Hepatic stellate cell (primary cell): ENCODE measurements around the gene BEGAIN.

ENCODE experiments used
- DNase-seq: peaks from one replicate; pipeline ENCODE4 v3.0.0; 2011; ENCODE audit warnings: low spot score

The BEGAIN gene

DNA sequence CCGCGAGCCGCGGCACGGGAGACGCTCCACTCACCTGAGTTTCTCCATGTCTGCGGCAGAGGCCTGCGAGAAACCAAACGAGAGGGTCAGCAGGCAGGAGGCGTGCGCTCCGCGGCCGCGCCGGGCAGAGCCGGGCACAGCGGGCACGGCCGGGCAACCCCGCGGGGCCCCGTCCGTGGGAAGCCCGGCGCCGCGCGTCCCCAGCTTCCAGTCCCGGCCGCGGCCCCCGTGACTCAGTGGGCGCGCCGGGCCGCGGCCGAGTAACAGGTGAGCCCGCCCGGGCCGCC lies 19.4 kb downstream of the BEGAIN start:
- DNase-seq: no peak

DNA sequence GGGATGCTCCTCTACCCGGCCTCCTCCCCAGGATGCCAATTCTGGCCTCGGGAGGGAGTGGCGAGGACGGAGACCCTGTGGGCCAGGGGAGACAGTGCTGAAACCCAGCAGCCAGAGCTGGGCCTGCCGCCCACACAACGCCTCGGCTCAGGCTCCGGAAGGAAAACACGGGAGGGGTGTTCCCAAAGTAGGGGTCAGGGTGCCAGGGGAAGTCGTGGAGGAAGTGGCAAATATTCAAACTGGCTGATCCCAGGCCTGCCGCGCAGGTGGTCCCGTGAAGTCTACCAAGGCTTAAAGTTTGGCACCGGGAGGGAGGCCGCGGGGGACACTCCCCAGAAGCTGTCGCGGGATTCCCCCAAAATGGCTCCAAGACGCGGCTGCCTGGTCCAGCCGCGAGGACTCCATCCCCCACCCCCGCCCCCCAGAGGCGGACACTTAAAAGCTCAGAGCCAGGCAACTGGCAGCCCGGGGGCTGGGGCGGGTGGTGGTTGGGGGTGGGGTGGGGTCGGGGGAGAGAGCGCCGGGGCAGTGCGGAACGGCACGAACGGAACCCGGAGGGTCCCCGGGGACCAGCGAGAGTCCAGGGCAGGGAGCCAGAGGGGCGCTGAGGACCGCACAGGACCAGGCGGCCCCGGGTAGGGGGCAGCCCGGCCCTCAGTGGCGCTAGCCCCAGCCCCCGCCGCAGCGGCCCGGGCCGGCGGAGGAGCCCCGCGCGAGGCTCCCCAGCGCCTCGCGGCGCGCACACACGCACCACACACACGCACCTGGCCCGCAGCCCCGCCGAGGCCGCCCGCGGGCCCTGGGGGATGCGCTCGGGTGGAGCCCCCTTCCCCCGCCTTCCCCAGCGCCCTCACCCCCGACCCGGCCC lies 20.0 kb downstream of the BEGAIN start:
- no peak for DNase-seq

DNA sequence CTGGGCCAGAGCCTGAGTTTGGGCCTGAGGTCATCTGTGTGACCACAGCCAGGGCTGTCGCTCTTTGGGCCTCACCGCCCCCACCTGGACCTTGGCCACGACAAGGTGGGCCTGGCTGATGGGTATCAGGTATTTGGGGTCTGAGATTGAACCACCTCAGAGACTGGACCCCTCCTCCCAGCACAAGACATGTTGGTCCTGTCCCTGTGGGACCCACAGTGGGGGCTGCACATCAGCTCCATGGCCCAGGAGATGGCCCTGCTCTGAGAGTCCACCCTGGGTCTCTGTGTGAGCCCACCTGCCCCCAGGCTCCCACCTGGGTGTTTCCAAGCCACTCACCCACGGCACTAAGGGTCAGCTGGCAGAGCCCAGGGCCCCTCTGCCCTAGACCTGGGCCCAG lies 20.6 kb downstream of the BEGAIN start:
- no peak for DNase-seq

DNA sequence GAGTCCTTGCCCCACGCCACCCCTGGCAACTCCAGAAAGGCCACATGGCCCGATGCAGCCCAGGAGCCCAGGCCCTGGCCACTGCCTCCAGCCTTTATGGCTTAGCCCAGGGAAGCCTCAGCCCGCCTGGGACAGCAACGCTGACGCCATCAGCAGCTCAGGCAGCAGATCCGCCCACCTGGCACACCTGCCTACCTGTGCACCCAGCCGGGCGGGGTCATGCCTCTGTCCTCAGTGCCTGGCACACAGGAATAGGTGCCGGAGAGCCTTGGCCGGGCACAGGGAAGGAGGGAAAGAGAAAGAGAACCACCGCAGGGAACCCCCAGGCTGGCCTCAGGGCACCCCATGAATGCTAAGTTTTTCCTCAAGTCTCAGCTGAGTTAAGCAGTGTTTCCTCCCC lies 21.1 kb downstream of the BEGAIN start:
- no peak for DNase-seq

DNA sequence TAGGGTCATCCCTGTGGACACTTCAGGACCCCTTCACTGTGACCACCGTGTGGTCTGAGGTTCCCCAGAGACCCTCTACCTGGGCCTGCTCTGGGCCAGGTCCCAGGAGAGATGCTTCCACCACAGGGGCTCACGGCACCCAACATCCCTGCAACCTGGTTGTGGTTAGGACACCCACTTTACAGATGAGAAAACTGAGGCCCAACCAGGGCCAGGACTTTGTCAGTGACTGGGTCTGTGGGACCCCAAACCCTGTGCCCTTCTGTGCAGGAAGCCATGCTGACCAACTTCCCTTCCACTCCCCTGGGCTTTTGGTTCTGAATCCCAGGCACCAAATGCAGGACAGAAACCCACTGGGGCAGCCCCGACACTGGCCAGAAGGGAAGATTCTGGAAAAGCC lies 21.6 kb downstream of the BEGAIN start:
- DNase-seq: no peak

DNA sequence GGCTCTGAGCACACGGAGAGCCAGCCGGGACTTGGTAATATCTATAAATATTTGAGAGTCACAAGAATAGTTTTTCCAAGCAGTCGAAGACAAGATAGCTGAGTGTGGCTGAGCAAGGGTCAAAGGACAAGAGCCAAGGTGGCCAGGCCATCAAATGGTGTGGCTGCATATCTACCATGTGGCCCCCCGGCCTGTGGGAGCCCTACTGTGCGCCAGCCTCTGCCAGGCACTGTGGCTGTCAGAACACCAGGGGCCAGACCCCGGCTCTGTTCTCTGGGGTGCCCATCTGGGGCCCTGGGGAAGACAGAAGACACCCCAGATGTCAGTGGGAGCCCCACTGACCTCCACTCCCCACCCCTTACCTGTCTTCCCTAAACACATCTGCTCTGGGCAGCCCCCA lies 22.7 kb downstream of the BEGAIN start:
- DNase-seq: no peak

DNA sequence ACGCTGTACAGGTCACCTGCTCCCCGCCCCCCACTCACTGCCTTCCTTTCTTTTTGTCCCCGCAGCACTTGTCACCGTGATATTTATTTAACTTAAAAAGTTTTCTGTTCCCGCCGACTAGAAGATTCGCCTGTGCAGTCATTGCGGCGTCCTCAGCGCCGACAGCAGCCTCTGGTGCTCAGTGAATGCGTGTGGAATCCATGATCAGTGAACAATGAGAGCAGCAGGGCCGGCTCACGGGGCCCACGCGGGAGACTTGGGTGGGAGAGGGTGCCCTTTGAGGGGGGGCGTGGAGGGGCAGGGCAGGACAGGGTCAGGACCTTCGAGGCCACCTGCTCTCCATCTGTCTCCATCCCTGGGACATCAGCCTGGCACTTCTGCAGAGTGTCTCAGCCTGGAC lies 24.5 kb downstream of the BEGAIN start:
- DNase-seq: no peak

DNA sequence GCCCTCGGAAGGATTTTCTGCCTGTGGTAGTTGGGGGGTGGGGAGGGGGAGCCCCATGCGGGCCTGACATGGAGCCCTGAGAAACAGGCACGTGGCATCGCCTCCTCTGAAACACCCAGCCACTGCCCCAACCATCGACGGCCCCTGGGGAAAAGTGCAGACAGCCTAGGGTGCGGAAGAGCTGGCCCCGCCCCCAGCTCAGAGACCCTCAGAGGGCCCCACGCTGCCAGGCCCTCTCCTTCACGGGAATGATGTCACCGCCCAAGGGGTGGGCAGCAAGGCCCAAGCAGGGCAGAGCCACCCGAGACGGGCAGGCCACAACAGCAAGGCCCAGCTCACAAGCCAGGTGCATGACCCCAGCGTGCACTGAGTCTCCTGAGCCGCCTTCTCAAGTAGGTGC lies 26.2 kb downstream of the BEGAIN start:
- no peak for DNase-seq

DNA sequence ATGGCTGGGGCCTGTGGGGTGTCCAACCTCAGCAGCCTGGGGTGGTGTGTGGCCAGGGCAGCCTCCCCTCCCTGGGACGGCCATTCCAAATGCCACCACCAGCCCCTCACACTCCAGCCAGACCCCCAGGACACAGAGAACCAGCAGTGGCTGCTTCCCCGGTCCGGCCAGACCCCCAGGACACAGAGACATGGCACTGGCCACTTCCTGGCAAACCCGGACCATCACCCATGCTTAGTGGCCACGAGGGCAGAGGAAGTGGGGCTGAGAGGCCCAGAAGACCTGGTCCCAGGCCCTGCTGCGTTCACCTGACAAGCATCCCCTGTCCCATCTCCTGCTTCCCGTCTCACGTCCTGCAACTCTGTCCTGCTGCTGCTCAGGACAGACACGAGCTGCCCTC lies 26.7 kb downstream of the BEGAIN start:
- no peak for DNase-seq

DNA sequence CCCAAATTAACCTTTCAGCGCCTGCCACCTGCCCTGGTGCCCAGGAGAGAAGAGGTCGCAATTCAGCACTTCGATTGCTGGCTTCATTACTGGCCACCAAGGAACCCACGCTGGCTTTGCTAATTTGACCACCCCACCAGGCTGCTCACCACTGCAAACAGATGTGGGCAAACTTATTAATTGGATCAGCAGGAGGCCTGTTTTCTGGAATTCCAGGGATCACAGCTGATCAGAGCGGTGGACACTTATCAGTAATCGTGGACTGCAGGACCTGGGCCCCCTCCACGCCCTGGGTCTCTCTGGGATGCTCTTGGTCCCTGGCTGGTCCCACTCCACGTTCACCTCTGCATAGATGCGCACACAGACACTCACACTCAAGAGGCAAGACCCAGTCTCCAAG lies 27.8 kb downstream of the BEGAIN start:
- no peak for DNase-seq

DNA sequence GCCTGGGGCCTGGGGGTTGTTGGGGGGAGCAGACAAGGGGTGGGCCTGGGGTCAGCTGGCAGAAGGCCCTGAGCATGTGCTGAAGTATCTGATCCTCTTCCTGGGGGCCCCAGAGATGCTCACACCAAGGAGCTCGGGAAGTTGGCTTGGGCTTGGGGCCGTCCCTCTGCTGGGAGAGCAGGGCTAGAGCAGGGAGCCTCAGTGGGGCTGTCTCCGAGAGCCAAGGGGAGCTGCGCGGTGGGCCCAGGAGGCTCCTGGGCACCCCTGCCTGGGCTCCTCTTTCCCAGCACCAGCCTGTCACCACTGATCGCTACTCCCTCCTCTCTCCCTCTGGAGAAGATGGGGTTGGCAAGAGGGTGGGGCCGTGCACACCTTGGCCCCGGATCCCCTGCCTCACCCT lies 28.3 kb downstream of the BEGAIN start:
- no peak for DNase-seq

DNA sequence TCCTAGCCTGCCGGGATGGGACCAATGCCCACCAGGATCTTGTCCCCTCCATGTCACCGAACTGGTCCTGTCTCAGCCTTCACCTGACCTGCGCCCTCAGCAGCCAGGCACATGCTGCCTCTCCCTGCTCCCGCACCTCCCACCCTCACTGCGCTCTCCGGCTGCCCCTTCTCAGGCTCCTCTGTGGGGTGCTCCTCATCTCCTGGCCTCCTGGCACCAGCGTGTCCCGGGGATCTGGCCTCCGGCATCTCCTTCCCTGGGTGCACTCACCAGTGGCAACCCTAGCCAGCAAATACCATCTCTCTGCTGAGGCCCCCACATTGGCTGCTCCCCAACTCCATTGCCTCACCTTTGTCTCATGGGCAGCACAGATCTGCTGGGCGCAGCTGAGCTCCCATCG lies 29.0 kb downstream of the BEGAIN start:
- no peak for DNase-seq

DNA sequence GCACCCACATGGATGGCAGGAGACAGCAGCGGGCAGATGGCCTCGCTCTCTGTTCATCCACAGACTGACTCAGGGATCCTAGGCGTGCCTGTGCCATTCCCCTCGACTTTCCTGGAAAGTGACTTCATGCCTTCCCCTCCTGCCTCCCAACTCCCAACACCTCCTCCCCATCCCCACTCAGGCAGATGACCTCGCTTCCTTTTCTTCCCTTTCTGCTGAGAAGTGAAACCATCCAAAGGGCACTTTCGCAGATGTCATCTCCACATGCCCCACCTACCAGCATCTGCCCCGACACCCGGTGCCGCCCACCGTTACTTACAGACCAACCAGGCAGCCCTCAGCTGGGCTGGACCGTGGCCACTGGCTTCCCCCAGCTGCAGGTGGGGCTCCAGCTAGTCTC lies 29.6 kb downstream of the BEGAIN start:
- DNase-seq: no peak

DNA sequence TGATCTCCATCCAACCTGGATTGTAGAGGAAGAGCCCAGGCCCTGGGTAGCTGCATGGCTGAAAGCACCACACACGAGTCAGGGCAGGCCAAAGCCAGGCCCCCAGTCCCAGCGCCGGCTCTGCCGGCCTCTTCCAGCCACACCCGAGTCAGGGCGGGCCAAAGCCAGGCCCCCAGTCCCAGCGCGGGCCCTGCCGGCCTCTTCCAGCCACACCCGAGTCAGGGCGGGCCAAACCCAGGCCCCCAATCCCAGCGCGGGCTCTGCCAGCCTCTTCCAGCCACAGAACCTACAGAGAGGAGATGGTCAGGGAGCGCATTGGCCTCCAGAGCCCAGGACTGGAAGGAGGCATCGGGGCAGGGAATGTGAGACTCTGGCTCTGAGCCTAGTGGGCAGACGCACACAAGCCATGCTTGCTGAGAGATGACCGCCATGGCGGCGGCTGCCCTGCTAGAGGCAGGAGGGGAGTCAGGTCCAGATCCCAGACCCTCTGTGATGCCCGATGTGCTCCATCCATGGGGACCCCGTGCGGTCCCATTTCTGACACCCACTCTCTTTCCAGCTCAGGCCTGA lies 30.2 kb downstream of the BEGAIN start:
- DNase-seq: no peak

DNA sequence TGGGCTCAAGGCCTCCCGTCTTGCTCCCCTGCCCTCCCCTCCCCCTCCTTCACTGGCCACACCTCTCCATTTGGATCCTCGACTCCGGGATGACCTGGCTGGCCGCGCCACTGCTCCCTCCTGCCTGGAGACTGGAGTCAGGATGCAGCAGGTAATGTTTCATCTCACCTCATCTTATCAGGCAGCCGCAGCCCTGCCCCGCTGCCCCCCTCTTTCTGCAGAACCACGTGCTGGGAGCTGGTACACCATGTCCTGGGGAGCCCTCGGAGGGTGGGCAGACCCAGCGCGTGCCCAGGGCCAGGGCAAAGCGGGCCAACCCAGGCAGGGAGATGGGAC lies 31.1 kb downstream of the BEGAIN start:
- no peak for DNase-seq

DNA sequence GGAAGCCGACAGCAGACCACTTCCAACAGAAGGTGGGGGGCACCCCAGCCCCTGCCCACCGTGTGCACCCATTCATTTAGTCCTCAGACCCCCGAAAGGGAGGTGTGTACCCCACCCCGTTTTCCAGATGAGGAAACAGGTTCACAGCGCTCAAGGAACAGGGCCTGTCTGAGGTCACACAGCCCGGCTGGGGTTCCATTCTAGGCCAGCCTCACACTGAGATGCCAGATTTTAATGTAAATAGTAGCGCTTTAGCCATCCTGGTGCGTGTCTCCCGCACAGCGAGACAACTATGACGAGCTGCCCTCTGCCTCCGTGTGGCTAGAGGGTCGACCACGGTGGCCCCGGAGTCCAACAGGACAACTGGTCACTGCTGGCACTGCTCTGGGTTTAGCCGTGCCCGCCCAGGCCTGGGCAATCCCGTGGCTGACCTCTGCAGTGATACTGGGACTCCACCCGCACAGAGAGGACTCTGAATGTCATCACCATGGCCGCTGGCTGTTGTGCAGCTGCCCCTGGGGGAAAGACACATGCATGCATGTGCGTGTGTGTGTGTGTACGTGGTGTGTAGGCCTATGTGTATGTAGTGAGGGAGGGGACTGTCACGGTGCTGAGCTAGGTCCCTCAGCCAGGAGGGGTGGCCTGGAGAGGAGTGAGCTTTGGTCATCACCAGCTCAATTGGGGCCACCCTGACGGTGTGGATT lies 31.6 kb downstream of the BEGAIN start:
- DNase-seq: no peak

DNA sequence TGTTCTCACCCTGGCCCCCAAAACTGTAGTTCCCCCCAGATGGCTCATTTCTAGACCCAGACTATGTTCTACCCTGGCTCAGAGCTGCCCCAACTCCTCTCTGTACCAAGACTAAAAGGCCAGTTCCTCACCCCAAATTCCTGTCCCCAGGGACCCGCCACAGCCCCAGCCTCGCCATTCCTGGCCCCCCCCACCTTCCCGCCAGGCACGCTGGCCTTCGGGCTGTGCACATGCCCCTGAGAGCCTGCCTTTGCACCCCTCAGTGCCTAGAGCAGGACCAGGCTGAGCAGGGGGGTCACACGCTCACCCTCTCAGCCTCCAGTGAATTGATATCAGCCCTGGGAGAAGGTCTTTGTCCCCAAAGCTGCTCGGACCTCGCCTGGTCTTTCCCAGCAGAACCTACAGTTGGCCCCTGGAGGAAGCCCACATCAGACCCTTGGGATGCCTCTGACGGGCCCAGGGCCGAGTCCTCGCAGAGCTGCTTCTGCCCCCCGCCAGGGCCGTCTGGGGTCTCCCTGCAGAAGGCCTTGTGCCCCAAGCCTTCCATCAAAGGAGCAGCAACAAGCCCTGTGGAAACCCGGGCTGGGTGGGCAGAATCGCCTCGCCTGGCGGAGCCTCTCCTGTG lies 32.4 kb downstream of the BEGAIN start:
- no peak for DNase-seq

DNA sequence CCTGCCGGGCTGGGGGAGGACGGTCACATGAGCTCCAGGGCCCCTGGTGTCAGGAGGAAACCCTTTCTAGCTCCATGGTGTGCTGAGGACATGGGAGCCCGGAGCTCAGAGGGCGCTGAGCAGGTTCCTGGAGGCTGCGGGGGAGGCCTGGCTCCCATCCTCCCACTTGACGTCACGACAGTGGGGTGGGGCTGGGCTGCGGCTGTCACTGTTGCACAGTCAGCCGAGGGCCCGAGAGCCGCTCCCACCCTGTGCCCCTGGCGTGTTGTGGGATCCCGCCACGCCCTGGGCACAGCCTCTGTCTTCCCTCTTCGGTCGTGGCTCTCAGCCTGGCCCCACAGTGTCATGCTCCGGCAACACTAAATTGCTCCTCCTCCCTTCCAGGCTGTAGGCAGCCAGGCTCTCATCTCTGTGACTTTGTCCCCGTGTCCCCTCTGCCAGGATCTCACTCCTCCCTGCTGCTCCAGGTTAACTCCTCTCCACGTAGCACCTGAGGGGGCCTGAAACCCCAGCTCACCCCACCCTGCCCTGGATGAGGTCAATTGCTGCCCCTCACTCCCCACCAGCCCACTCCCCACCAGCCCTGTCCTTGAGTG lies 33.0 kb downstream of the BEGAIN start:
- peak; percentile 41 for DNase-seq

DNA sequence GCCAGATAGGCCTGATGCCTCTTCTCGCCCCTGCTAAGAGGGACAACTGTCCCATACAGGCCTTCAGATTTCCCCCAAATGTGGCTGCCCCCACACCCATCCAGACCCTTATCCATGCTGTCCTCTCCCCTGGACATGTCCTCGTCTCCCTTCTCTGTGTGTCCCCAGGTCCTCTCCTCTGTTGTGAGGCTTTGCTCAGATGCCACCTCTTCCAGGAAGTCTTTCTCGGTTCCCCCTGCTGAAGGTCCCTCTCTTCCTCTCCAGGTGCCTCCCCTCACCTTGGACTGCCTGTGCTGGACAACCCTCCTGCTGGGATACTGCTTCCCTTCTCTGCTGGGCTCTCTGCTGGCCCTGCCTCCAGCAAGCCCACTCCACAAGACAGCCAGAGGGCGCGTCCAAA lies 33.7 kb downstream of the BEGAIN start:
- DNase-seq: no peak

DNA sequence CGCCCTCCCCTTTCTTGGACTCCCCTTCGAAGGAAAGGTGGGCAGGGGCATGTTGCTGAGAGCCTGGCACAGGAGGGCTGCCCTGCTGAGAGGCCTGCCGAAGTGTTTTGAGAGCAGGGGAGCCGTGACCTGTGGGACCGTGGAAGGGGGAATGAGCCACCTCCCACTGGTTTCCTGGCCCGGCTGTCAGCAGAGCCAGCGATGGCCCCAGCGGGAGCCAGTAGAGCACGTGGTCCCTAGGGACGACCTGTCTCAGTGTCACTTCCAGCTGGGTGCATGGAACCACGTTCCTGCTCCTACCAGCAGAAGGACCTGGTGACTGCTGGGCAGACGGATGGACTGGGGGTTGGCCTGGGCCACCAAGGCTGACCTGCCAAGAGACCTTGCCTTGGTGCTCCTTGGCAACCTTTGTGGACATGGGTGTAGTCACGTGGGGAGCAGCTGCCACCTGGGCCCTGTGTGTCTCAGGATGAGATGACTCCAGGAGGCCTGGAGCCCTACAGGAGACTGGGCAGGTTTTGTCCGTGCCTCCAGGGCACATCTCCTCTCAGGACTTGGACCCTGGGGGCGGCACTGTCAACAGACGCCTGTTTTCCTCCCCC lies 34.6 kb downstream of the BEGAIN start:
- no peak for DNase-seq

DNA sequence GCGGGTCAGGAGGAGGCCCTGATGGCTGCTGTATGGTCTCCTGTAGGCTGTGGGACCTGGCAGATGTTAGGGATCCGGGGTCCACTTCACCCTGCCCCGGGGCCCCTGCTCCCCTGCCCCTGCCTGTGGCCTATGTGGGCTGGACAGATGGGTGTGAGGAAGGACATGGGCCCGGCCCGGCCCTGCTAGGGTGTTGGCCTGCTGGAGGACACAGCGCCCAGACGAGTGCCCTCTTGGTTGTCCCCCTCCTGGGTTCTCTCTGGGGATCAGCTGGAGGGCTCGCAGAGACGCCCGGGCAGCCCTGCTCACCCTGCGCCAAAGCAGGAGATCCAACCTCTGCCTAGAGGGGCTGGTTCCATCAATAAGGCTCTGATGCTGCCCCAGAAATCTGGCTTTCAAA lies 36.2 kb downstream of the BEGAIN start:
- DNase-seq: no peak

DNA sequence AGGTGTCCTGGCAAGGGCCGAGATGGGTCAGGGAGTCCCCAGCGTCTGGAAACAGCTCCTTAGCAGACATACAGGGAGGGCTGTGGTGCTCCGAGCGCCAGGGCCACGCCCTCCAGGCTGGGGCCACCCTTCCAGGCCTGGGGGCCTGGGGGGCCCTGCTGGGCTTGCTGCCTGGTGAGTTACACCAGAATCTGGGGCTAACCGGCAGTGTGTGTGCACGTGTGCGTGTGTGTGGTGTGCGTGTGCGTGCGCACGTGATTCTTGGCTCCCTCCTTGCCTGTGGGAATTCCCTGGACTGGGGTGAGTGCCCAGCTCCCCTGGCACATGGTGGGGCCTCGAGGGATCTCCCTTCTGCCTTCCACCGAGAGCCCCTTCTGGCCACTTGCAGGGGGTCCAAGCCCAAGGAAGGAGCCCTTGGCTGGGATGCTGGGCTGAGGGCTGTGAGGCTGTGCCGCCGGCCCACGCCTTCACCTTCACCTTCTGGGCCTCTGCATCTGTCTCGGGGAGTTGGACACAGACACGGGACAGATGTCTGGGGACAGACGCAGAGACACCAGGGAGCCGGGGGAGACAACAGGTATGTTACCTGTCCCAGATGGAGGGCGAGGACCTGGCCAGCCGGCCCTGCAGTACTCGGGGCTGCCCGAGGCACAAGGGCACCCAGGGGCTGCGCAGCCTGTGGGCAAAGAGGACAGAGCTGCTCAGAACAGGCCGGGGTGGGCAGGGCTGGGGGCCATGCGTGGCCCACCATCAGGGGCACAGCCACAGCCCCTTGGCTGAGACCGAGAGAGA lies 37.2 kb downstream of the BEGAIN start:
- DNase-seq: no peak
